Activated T-cell treated with anti-CD3 and anti-CD28 coated beads for 1 hour (primary cell): ENCODE data around the gene CCDC137.
A peak's percentile ranks its signal among the peaks of the same experiment; 100 is the strongest.
"Not testable (repeated sequence)": the region's sequence is repeated elsewhere in the genome, so short reads cannot be mapped to it uniquely, and the experiment has no call there.

Experiments
- DNase-seq: peaks from one replicate; pipeline ENCODE4 v3.0.0-alpha.2; 2020; ENCODE audit warnings: low read depth

The CCDC137 gene

GRCh38 chr17:81666342-81667191 lies at the start of gene CCDC137, which contains the start of gene OXLD1:
CCDC137 (plus strand) TSS chr17:81666737; CDS start chr17:81666767, 30 bp downstream.
OXLD1 (minus strand) TSS chr17:81666605; CDS start chr17:81666577, 28 bp downstream.
- DNase-seq: peak; percentile 87

DNA sequence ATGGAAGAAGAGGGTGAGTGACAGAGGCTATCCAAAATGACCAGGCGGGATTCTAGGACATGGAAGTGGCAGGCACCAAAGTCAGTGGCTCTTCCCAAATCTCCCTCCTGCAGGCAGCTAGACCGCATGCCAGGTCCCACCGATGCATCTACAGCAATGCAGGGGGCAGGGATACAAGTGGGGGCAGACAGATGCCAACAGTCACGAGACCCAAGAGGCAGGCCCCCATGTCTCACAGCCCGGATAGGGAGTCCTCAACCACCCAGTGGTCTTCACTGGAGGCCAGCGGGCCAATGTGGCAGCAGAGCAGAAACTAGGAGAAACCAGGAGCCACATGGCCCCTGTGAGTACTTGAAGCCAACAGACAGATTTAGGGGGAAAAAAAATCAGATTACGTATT lies 49.7 kb upstream of the CCDC137 start:
- no peak for DNase-seq

DNA sequence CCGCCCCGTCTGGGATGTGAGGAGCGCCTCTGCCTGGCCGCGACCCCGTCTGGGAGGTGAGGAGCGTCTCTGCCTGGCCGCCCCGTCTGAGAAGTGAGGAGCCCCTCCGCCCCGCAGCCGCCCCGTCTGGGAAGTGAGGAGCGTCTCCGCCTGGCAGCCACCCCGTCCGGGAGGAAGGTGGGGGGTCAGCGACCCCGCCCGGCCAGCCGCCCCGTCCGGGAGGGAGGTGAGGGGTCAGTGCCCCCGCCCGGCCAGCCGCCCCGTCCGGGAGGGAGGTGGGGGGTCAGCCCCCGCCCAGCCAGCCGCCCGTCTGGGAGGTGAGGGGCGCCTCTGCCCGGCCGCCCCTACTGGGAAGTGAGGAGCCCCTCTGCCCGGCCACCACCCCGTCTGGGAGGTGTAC lies 48.2 kb upstream of the CCDC137 start:
- DNase-seq: not testable (repeated sequence)

DNA sequence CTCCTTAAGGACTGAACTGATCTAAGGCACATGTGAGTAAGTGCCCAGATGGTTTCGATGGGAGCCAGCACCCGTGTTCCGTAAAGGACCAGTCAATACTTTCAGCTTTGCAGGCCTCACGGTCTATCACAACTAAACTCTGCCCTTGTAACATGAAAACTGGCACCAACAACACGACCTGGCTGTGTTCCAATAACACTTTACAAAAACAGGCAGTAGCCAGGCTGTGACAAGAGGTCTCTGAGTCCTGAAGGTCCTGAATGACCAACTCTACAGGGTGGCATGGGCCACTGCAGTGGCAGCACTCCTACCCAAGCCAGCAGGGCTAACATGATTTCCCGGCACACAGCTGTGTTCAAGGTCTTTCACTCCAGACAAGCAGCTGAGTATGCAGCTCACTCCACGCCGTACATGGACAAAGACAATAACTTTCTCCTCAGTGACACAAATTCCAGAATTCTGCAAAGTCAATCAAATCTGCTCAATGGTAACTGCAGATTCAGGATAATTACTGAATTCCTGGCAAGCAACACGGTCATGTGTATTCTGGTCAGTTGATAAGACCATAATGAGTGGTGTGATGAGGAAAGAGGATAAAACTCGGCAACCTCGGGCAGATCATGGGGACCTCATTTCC lies 44.9 kb upstream of the CCDC137 start:
- DNase-seq: no peak

- DNase-seq: no peak
These were observed 36.3 kb upstream of the CCDC137 start for GRCh38 chr17:81630274-81630673.

GRCh38 chr17:81631482-81631881 lies 35.1 kb upstream of the CCDC137 start:
- DNase-seq: no peak

- DNase-seq: no peak
These were observed 31.1 kb upstream of the CCDC137 start for GRCh38 chr17:81635431-81635830.

DNA sequence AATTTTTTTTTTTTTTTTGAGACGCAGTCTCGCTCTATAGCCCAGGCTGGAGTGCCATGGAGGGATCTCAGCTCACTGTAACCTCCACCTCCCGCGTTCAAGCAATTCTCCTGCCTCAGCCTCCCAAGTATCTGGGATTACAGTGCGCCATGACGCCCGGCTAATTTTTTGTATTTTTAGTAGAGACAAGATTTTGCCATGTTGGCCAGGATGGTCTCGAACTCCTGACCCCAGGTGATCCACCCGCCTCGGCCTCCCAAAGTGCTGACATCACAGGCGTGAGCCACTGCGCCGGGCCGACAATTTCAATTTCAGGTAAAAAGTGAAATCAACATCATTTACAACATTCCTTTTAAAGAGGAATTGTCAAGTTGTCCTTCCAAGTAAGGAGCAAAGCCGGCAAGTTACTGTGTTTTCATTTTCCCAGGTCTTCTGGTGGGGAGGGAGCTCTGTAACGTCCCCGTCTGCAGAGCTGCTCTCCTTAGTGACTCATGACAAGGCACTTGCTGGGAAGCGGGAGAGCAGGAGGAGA lies 30.5 kb upstream of the CCDC137 start:
- no peak for DNase-seq

DNA sequence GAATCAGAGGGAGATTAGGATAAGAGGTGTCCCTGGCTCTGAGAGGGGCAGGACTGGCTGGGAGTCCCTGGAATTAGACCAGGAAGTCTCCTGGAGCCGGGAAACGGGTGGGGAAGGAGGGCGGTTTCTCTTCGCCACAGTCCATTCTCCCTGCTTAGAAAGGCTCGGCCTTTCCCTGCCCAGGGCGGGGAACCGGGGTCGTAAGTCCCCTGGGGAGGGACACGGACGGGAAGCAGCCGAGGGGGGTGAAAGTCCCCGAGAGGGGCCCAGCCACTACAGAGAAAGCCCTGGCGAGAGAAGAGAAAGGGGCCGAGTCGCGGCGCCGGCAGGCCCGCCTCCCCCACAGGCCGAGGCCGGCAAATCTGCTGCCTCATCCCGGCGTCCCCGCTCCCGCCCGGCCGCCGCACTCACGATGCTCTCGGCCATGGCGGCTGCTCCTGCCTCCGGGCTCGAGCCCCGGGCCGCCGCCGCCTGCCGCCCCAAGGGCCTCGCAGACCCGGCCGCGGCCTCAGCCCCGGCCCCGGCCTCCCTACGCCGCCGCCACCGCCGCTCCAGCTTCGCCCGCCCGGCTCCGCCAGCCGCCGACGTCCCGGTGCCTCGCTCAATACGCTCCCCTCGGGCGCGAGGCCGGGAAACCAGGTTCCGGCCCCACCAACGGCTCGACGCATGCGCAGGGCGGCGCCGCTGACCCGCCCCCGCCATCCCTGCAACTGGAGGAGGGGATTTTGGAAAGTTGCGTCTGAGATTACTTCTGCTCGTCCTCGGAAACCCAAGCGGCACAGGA lies 29.8 kb upstream of the CCDC137 start, which contains the start of the genes NPLOC4 and TSPAN10:
NPLOC4 (minus strand) TSS at position 608 of the 784 bp plus-strand sequence; CDS start at position 426, 182 bp downstream.
TSPAN10 (plus strand) TSS at position 692 of the 784 bp plus-strand sequence. CDS start 5,217 bp downstream, outside the sequence.
- DNase-seq: peak; percentile 83

GRCh38 chr17:81638683-81639082 lies 27.9 kb upstream of the CCDC137 start:
- DNase-seq: no peak

DNA sequence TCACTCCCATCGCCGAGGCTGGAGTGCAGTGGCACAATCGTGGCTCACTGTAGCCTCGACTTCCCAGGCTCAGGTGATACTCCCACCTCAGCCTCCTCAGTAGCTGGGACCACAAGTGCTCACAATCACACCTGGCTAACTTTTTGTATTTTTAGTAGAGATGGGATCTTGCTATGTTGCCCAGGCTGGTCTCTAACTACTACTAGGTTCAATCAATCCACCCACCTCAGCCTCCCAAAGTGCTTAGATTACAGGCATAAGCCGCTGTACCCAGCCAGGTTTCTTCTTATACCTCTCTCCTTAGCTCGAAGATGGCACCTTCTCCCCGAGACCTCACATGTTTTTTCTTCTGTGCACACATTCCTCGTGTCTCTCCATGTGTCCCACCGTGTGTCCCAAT lies 26.5 kb upstream of the CCDC137 start:
- no peak for DNase-seq

DNA sequence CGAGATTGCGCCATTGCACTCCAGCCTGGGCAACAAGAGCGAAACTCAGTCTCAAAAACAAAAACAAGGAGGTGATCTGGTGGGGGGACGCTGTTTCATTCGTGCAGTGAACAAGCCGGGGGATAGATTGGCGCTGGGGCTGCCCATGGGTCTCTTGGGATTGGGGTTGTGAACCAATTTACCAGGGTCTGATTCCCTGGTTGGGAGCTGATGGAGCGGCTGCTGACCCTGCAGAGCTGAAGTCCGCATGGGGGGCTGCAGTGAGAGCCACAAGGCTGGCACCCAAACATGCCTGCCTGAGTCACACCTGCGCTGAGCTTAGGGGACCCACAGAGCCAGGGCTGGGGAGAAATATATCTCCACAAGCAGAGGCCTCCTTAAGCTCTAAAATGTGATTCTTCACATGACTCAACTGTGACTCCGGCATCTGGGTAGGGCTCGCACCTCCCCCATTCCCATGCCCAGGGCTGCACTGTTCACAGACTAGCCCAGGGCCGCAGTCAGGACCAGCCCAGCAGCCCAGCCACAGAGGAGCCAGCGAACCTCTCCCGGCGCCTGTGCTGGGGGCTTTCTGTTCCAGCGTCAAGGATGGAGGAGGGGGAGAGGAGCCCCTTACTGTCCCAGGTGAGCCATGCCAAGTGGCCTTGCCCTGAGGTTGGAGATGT lies 24.6 kb upstream of the CCDC137 start:
- DNase-seq: no peak

GRCh38 chr17:81644496-81644895 lies 22.0 kb upstream of the CCDC137 start:
- DNase-seq: no peak

DNA sequence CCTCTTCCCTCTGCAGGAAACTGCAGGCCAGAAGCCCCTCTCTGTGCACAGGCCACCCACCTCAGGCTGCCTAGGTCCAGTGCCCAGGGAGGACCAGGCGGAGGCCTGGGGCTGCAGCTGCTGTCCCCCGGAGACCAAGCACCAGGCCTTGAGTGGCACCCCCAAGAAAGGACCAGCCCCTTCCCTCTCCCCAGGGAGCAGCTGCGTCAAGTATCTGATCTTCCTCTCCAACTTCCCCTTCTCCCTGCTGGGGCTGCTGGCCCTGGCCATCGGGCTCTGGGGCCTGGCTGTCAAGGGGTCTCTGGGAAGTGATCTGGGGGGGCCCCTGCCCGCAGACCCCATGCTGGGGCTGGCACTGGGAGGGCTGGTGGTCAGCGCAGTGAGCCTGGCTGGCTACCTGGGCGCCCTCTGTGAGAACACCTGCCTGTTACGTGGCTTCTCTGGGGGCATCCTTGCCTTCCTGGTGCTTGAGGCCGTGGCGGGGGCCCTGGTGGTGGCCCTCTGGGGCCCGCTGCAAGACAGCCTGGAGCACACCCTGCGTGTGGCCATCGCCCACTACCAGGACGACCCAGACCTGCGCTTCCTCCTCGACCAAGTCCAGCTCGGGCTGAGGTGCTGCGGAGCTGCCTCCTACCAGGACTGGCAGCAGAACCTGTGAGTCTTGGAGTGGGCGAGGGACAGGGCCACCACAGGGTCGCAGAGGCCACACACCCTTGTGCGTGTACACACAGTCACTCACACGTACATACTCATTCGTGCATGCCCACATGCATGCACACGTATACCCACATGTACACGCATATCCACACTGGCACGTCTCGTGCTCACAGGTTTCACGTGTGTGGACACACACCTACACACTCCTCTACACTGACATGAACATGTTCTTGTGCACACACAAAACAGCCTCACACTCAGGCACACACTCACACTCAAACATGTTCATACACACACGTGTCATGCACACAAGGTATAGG lies 21.3 kb upstream of the CCDC137 start:
- DNase-seq: no peak

DNA sequence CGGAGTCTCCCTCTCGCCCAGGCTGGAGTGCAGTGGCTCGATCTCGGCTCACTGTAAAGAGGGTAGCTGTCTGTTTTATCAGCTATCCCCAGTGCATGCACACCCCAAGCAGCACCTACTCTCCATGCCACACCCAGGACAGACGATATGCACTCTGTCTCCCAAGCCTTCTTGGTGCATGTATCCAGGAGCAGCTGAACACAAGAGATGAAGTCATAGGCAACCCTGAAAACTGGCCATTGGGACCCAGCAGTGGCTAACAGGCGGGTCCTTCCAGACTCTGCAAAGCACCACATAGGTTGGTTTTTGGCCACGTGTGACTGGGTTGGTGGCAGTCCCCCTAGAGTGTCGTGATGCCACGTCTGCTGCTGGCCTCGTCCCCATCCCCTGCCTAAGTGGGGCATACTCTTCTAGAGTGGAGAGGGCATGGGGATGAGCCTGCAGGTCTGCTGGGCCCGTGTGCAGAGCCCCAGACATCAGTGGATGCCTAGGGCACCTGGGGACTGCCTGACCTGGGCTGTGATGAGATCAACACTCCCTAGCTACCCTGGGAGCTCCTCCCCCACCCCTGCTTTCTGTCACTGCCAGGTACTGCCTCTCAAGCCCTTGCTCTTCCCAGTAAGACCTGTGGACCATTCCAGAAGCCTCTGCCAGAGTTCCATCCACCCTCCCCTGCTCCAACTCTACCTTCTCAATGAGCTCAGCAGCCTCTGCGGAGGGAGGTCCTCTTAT lies 19.5 kb upstream of the CCDC137 start:
- DNase-seq: no peak

DNA sequence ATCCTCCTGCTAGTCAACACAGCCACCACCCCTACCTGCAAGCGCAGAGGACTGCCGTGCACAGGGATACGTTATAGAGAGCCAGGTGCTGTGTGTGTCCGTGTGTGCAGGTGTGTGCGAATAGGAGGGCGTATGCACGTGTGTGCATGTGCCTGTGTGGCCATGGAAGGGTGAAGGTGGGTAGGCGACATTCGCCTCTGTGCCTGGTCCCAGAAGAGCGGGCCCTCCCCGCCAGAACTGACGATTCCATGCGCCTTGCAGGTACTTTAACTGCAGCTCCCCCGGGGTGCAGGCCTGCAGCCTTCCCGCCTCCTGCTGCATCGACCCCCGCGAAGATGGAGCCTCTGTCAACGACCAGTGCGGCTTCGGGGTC lies 18.9 kb upstream of the CCDC137 start:
- DNase-seq: no peak

- DNase-seq: no peak
These were observed 18.4 kb upstream of the CCDC137 start for GRCh38 chr17:81648013-81648706.

DNA sequence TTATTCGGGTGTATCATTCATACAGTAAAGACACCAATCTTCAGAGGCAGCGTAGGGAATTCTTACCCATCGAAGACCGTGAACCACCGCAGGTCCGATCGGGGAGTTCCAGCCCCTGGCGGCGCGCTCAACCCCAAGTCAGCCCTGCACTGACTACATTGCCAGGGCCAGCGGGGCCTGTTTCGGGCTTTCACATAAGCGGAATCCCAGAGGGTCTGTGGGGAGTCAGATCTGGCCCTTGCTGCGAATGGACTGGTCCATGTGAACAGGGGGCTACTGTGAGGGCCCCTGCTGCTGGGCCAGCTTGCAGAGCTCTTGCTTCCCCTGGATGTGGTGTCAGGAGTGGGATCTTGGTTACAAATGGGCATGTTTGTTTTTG lies 17.8 kb upstream of the CCDC137 start:
- DNase-seq: no peak

- no peak for DNase-seq
These were observed 15.6 kb upstream of the CCDC137 start for GRCh38 chr17:81650951-81651350.
